Measurements from ENCODE around the gene SRF.

SRF gene

GRCh38 chr6:43147691-43148477 lies 23.2 kb upstream of the SRF start:
- DNase-seq (ENCODE audit: low read depth): no peak

DNA sequence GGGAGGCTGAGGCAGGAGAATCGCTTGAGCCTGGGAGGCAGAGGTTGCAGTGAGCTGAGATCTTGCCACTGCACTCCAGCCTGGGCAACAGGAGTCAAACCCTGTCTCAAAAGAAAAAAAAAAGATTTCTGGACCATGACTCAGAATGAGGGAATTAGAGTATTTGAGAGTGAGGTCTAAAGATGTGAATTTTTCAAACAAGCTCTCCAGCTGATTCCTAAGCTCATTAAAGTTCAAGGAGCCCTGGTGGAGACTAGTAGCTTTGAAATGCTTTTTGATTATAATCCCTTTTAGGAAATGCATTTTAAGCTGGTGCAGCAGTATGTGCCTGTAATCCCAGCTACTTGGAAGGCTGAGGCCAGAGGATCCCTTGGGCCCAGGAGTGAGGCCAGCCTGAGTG lies 21.8 kb upstream of the SRF start:
- DNase-seq (ENCODE audit: low read depth): no peak

DNA sequence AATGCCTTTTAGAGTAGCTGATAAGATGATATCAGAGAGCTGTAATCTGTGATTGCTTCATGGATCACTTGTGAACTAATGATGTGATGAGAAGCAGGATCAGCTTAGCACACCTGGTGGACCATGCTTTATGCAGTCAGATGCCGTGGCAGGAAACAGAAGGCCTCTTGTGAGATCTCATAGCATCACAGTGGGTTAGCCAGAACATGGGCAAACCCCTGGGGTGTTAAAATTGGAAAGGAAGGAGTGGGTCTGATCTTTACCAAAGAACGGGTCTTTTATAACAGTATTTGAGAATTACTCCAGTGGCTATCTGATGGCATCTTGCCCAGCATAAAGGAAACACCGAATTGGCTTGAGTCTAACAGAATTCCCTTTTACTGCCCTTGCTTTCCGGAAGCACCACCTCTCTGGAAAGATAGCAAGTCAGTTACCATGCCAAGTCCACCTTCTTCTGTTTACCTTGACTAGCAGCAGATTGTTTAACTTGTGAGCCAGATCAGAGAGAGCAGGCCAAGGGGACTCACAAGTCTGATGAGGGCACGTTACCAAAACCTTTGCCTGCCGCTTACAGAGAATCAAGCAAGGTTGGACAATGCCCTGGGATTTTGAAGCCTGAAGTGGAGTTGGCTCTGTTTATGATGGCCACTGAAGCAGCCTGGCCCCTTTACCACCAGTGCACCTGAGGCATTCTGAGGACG lies 20.9 kb upstream of the SRF start:
- DNase-seq (ENCODE audit: low read depth): no peak

DNA sequence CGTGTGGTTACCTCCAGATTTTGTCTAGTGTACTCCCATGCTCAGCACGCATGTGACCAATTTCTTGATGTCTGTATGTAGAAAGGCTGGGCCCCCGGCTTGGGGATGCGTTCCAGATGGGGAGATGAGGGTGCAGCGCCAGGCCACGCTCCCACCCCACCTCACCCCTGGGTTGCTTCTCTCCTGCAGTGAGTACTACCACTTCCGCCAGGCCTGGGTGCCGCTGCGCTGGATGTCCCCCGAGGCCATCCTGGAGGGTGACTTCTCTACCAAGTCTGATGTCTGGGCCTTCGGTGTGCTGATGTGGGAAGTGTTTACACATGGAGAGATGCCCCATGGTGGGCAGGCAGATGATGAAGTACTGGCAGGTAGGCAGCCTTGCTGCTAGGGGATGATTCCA lies 11.5 kb upstream of the SRF start:
- DNase-seq (ENCODE audit: low read depth): no peak

GRCh38 chr6:43163899-43164298 lies 7.2 kb upstream of the SRF start:
- no peak for DNase-seq (ENCODE audit: low read depth)

GRCh38 chr6:43170417-43170930 lies 595 bp upstream of the SRF start:
- no peak for DNase-seq (ENCODE audit: low read depth)

DNA sequence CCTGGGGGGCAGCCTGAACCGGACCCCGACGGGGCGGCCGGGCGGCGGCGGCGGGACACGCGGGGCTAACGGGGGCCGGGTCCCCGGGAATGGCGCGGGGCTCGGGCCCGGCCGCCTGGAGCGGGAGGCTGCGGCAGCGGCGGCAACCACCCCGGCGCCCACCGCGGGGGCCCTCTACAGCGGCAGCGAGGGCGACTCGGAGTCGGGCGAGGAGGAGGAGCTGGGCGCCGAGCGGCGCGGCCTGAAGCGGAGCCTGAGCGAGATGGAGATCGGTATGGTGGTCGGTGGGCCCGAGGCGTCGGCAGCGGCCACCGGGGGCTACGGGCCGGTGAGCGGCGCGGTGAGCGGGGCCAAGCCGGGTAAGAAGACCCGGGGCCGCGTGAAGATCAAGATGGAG lies 636 bp downstream of the SRF start:
- no peak for DNase-seq (ENCODE audit: low read depth)

GRCh38 chr6:43172104-43173007 lies 1.3 kb downstream of the SRF start:
- no peak for DNase-seq (ENCODE audit: low read depth)

- no peak for DNase-seq (ENCODE audit: low read depth)
These were observed 2.7 kb downstream of the SRF start for GRCh38 chr6:43173591-43174262.

- peak; percentile 87 for DNase-seq (ENCODE audit: low read depth)
These were observed 3.4 kb downstream of the SRF start for GRCh38 chr6:43174263-43175112.

GRCh38 chr6:43175676-43176422 lies 4.8 kb downstream of the SRF start:
- DNase-seq (ENCODE audit: low read depth): no peak

DNA sequence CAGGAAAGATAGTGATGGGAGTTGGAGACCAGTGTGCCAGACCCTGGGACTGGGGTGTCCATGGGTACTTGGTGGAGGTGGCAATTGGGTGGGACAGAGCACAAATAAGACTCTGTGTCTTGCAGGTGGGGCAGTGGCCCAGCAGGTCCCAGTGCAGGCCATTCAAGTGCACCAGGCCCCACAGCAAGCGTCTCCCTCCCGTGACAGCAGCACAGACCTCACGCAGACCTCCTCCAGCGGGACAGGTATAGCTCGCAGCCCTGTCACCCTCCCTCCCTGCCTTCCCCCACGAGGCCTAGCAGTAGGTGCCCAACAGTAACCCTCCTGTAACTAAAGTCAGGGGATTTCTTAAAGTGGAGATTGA lies 5.3 kb downstream of the SRF start:
- DNase-seq (ENCODE audit: low read depth): no peak

GRCh38 chr6:43178150-43178549 lies 7.1 kb downstream of the SRF start:
- DNase-seq (ENCODE audit: low read depth): no peak

DNA sequence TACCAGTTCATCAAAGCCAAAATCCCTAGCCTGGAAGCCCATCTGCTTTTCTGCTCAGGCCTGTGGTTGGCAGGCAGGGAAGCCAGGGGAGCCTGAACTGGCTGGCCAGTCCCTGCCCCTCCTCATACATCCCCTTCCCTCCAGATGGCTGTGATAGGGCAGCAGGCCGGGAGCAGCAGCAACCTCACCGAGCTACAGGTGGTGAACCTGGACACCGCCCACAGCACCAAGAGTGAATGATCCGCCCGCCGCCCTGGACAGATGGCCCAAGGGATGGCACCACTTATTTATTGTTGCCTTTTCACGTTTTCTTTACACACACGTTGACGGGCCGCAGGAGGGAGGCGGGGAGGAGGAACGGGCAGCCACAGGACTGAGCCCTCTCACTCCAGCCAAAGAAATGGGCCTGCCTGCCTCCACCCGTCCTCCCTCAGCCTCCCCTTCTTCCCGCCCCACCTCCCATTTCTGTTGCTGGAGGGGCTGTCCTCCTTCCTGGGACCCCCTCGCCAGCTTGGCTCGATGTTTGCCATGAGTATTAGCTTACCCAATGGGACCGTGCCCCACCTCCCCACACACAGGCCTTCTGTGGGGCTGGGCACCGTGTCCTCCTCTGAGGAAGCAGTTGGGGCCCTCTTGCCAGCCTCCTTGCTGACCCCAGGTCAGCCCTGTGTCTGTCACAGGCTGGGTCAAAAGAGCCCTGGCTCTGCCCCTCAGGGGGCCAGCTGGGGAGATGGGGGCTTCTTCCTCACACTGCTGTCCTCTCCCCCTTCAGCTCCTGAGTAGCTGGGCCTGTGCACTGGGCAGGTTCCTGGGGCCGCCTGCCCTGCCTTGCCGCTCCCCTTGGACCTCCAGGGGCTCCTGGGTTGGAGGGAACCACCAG lies 8.1 kb downstream of the SRF start:
- DNase-seq (ENCODE audit: low read depth): no peak

DNA sequence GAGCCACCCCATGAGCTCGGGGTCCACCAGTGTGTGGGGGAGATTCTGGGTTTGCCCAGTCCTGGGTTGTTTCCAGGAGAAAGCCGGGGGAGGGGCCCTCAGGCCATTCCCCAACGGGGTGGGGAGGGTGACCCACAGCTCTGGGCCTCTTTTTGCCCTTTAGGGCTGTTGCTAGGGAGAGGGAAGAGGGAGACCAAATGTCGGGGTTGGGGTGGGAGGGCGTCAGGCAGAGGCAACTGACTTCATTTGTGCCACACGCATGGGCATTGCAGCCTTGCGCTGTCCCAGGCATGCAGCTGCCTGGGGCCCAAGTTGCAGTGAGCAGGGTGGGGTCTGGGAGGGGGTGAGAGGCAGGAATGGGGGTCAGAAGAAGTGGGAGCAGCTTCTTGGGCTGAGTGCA lies 9.0 kb downstream of the SRF start:
- DNase-seq (ENCODE audit: low read depth): no peak

DNA sequence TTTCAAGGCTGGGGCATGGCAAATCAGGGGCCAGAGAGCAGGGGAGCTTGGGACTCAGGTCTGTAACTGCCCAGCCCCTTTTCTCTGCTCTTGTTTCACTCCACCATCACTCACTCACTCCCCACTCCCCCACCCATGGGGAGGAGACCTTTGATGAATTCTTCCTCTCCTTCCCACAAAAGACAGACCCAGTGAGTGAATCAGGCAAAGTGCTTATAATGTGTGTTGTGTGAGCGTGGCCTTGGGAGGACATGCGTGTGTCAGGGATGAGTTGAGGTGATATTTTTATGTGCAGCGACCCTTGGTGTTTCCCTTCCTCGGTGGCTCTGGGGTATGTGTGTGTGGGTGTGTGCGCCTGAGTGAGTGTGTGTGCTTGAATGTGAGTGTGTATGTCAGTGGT lies 9.9 kb downstream of the SRF start:
- no peak for DNase-seq (ENCODE audit: low read depth)

- DNase-seq (ENCODE audit: low read depth): no peak
These were observed 10.5 kb downstream of the SRF start for GRCh38 chr6:43181621-43181941.

- peak; percentile 56 for DNase-seq (ENCODE audit: low read depth)
These were observed 11.1 kb downstream of the SRF start, which contains the start of gene CUL9 for GRCh38 chr6:43181942-43182860. Gene CUL9, plus strand, starts transcription at chr6:43182196. Its CDS starts 2,115 bp downstream, at chr6:43184311.
